ENCODE results near the gene ZC3H7A. TPM values are rescaled to one million over a fixed set of nuclear protein-coding genes. Genes with fewer than 3 reads are reported as not detected.

ZC3H7A gene
- total RNA-seq, 1 experiment from 2014 or later, result 70.9 TPM

DNA sequence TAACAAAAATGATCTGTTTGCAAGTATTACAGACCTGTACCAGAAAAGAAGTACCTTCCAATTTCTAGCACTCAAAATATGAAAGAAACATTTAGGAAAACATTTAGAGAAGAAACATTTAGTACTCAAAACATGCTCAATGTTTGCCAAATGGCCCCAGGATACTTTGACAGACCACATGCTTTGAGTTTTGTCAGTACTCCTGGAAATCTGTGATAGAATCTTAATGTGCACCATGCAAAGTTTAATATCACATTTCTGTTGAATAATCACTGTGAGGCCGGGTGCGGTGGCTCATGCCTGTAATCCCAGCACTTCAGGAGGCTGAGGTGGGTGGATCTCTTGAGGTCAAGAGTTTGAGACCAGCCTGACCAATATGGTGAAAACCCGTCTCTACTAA, 8.5 kb upstream of the ZC3H7A start:
- H3K9me3 Mint-ChIP-seq (ENCODE audit: low read depth, unreplicated experiment), result peaks cover 5% of the 10 kb centered on the region
- no TSS peak for BruUV-seq (replicated peaks)
- TF ChIP-seq, protein P1, sequence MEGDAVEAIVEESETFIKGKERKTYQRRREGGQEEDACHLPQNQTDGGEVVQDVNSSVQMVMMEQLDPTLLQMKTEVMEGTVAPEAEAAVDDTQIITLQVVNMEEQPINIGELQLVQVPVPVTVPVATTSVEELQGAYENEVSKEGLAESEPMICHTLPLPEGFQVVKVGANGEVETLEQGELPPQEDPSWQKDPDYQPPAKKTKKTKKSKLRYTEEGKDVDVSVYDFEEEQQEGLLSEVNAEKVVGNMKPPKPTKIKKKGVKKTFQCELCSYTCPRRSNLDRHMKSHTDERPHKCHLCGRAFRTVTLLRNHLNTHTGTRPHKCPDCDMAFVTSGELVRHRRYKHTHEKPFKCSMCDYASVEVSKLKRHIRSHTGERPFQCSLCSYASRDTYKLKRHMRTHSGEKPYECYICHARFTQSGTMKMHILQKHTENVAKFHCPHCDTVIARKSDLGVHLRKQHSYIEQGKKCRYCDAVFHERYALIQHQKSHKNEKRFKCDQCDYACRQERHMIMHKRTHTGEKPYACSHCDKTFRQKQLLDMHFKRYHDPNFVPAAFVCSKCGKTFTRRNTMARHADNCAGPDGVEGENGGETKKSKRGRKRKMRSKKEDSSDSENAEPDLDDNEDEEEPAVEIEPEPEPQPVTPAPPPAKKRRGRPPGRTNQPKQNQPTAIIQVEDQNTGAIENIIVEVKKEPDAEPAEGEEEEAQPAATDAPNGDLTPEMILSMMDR (IDR thresholded peaks at IDR 0.05; ENCODE audit: unreplicated experiment), result no peak
- H3K36me3 Mint-ChIP-seq (ENCODE audit: insufficient read depth, unreplicated experiment), result peaks cover under 1% of the 10 kb centered on the region
- H3K4me1 Mint-ChIP-seq (ENCODE audit: low read depth, unreplicated experiment), result peaks cover 7% of the 10 kb centered on the region
- H3K4me3 Mint-ChIP-seq (ENCODE audit: low read depth, unreplicated experiment), result no peak overlapping the region
- no peak for DNase-seq
- intact Hi-C loops (cut with micrococcal nuclease; ENCODE audit: unreplicated experiment), result no loop called here
- CTCF ChIA-PET, result no interaction called here
- no peak overlapping the region for H3K27ac Mint-ChIP-seq (ENCODE audit: unreplicated experiment)
- no peaks in the 10 kb centered on the region for H3K27me3 Mint-ChIP-seq (ENCODE audit: unreplicated experiment)

DNA sequence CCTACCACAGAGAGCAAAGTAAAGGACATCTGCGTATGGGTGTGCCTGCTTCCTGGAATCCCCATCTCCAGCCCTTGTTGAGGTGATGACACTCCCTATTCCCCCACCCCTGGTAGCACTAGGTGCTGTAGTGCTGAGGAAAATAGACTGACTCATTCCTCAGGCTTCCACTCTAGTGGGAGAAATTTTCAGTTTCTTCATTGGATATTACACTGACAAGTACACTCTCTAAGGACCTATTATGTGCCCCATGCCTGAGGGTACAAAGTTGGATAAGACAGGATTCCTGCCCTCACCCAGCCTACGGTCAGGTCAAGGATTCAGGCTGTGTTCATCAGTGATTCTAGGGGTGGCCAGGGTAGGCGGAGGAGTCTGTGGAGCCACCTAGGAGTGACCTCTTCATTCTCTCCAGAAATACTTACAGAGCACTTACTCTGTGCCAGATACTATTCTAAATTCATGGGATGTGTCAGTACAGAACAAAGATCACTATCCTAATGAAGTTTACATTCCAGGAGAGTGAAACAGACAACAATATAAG, 4.5 kb upstream of the ZC3H7A start:
- intact Hi-C loops (cut with micrococcal nuclease; ENCODE audit: unreplicated experiment), result no loop called here
- TF ChIP-seq, protein P1 (IDR thresholded peaks at IDR 0.05; ENCODE audit: unreplicated experiment), result no peak
- H3K36me3 Mint-ChIP-seq (ENCODE audit: insufficient read depth, unreplicated experiment), result peaks cover 32% of the 10 kb centered on the region
- BruUV-seq (replicated peaks), result no TSS peak
- H3K9me3 Mint-ChIP-seq (ENCODE audit: low read depth, unreplicated experiment), result no peaks in the 10 kb centered on the region
- H3K27me3 Mint-ChIP-seq (ENCODE audit: unreplicated experiment), result no peaks in the 10 kb centered on the region
- no peak for DNase-seq
- peaks cover 23% of the 10 kb centered on the region for H3K4me1 Mint-ChIP-seq (ENCODE audit: low read depth, unreplicated experiment)
- CTCF ChIA-PET, result no interaction called here
- no peak overlapping the region for H3K27ac Mint-ChIP-seq (ENCODE audit: unreplicated experiment)
- no peak overlapping the region for H3K4me3 Mint-ChIP-seq (ENCODE audit: low read depth, unreplicated experiment)

DNA sequence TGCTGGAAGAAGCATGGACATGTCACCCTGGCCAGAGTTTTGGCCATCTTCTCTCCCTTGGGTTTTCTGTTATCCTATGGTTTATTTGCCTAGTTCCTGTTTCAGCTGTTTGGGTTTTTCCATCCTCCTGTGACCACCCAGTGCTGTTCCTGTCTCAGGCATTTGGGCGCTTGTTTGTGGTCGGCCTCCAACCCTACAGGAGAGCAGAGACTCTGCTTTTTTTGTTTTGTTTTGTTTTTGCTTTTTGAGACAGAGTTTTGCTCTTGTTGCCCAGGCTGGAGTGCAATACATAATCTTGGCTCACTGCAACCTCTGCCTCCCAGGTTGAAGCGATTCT, 3.3 kb upstream of the ZC3H7A start:
- intact Hi-C loops (cut with micrococcal nuclease; ENCODE audit: unreplicated experiment), result no loop called here
- BruUV-seq (replicated peaks), result no TSS peak
- Mint-ChIP-seq H3K27me3 (ENCODE audit: unreplicated experiment) (no peaks in the 10 kb centered on the region), H3K4me1 (ENCODE audit: low read depth, unreplicated experiment) (peaks cover 25% of the 10 kb centered on the region), H3K4me3 (ENCODE audit: low read depth, unreplicated experiment) (no peak overlapping the region), H3K36me3 (ENCODE audit: insufficient read depth, unreplicated experiment) (peaks cover 44% of the 10 kb centered on the region), H3K9me3 (ENCODE audit: low read depth, unreplicated experiment) (no peaks in the 10 kb centered on the region), H3K27ac (ENCODE audit: unreplicated experiment) (no peak overlapping the region)
- DNase-seq, result no peak
- CTCF ChIA-PET, result no interaction called here
- TF ChIP-seq, protein P1 (IDR thresholded peaks at IDR 0.05; ENCODE audit: unreplicated experiment), result no peak

DNA sequence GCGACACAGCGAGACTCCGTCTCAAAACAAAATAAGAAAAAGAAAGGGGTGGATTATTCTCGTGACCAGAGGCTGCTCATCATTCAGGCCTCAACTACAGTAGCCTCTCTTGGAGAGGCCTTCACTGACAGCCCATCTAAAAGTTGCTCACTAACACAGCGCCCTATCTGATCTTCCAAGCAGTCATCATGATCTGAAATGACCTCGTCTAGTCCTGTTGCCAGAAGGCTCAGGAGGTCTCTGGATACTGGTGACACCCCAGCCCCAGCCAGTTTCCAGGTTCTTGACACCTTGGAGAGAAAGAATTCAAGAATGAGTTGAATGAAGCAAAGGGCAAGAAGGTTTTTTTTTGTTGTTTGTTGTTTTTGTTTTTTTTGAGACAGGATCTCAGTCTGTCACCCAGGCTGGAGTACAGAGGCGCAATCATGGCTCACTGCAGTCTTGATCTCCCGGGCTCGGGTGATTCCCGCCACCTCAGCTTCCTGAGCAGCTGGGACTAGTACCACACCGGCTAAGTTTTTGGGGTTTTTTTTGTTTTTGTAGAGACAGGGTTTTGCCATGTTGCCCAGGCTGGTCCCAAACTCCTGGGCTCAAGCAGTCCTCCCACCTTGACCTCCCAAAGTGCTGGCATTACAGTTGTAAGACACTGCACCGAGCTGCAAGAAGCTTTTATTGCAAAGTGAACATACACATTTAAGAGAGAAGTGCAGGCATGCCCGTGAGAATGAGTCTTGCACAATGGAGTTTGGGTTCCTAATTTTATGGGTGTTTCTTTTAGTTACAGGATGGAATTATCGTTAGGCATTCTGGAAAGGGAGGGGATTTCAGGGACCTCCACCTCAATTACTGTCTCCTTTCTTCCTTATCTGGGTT, 2.7 kb upstream of the ZC3H7A start:
- no peaks in the 10 kb centered on the region for H3K9me3 Mint-ChIP-seq (ENCODE audit: low read depth, unreplicated experiment)
- H3K36me3 Mint-ChIP-seq (ENCODE audit: insufficient read depth, unreplicated experiment), result peaks cover 50% of the 10 kb centered on the region
- peak overlapping the region; percentile 76 for H3K4me3 Mint-ChIP-seq (ENCODE audit: low read depth, unreplicated experiment)
- TF ChIP-seq, protein P1 (IDR thresholded peaks at IDR 0.05; ENCODE audit: unreplicated experiment), result no peak
- no TSS peak for BruUV-seq (replicated peaks)
- no peak for DNase-seq
- peaks cover 31% of the 10 kb centered on the region for H3K4me1 Mint-ChIP-seq (ENCODE audit: low read depth, unreplicated experiment)
- H3K27ac Mint-ChIP-seq (ENCODE audit: unreplicated experiment), result no peak overlapping the region
- H3K27me3 Mint-ChIP-seq (ENCODE audit: unreplicated experiment), result no peaks in the 10 kb centered on the region
- CTCF ChIA-PET, result interaction anchor here (0.7 kb wide), 1 partner anchor 845 kb away, joined by 3 read pairs; no protein-coding TSS in a partner anchor
- intact Hi-C loops (cut with micrococcal nuclease; ENCODE audit: unreplicated experiment), result no loop called here

Data from Calu3 (cell line).